Mesendoderm (in vitro differentiated cells): ENCODE data around the gene HOTAIR.
A peak's percentile ranks its signal among the peaks of the same experiment; 100 is the strongest.

Source experiments
- DNase-seq: peaks from one replicate; pipeline ENCODE4 v3.0.0; 2013
- H2AK5ac ChIP-seq: 2 replicates; pipeline ENCODE4 v1.6.1; 2013; ENCODE audit warnings: low read length, inconsistent platforms
- H2BK120ac ChIP-seq: 2 replicates; pipeline ENCODE4 v1.6.1; 2013; ENCODE audit warnings: low read depth, mild to moderate bottlenecking, low read length, moderate library complexity, mixed read lengths
- H2BK15ac ChIP-seq: replicated peaks from 2 replicates; pipeline ENCODE4 v1.6.1; 2013; ENCODE audit warnings: low read depth, mild to moderate bottlenecking, moderate library complexity
- H2BK5ac ChIP-seq: 2 replicates; pipeline ENCODE4 v1.6.1; 2013; ENCODE audit warnings: low read length, inconsistent platforms
- H3K18ac ChIP-seq: 2 replicates; pipeline ENCODE4 v1.6.1; 2013; ENCODE audit warnings: mild to moderate bottlenecking, low read length, mixed read lengths
- H3K23ac ChIP-seq: one replicate; pipeline ENCODE4 v1.6.1; 2013; ENCODE audit warnings: low read length
- H3K27ac ChIP-seq: 2 replicates; pipeline ENCODE4 v1.5.1; 2013; ENCODE audit warnings: low read depth, mild to moderate bottlenecking, inconsistent platforms, low read length, moderate library complexity
- H3K27me3 ChIP-seq: 2 replicates; pipeline ENCODE4 v1.6.1; 2013; ENCODE audit warnings: low read length, control low read depth, mild to moderate bottlenecking, inconsistent platforms; ENCODE audit not compliant: insufficient read depth, poor library complexity
- H3K36me3 ChIP-seq: 2 replicates; pipeline ENCODE4 v1.6.1; 2013; ENCODE audit warnings: low read length, inconsistent platforms; ENCODE audit not compliant: control insufficient read depth, insufficient read depth
- H3K4ac ChIP-seq: one replicate; pipeline ENCODE4 v1.6.1; 2013; ENCODE audit warnings: low read depth, mild to moderate bottlenecking, low read length, moderate library complexity
- H3K4me1 ChIP-seq: 2 replicates; pipeline ENCODE4 v1.6.1; 2013; ENCODE audit warnings: low read depth, low read length, inconsistent platforms; ENCODE audit not compliant: control insufficient read depth
- H3K4me2 ChIP-seq: 2 replicates; pipeline ENCODE4 v1.6.1; 2013; ENCODE audit warnings: low read length
- H3K4me3 ChIP-seq: 2 replicates; pipeline ENCODE4 v1.5.1; 2013; ENCODE audit warnings: mild to moderate bottlenecking, low read length
- H3K56ac ChIP-seq: one replicate; pipeline ENCODE4 v1.6.1; 2013; ENCODE audit warnings: low read length
- H3K79me1 ChIP-seq: 2 replicates; pipeline ENCODE4 v1.6.1; 2013; ENCODE audit warnings: low read length, inconsistent platforms
- H3K79me2 ChIP-seq: 2 replicates; pipeline ENCODE4 v1.6.1; 2013; ENCODE audit warnings: mild to moderate bottlenecking, low read length; ENCODE audit not compliant: control insufficient read depth, insufficient read depth
- H3K9ac ChIP-seq: 2 replicates; pipeline ENCODE4 v1.6.1; 2013; ENCODE audit warnings: low read length, inconsistent platforms
- H4K5ac ChIP-seq: one replicate; pipeline ENCODE4 v1.6.1; 2013; ENCODE audit warnings: low read length
- H4K8ac ChIP-seq: one replicate; pipeline ENCODE4 v1.6.1; 2013; ENCODE audit warnings: low read depth, mild to moderate bottlenecking, control low read depth, low read length, moderate library complexity
- WGBS: extraction: QIAGEN DNeasy Blood & Tissue Kit; methylation state at CpG from one replicate; pipeline ENCODE4 v1.1.7; 2013; ENCODE audit warnings: low lambda C conversion rate, missing lambda C conversion rate; ENCODE audit not compliant: insufficient coverage; ENCODE audit errors: extremely low coverage; 5-methylcytosine and 5-hydroxymethylcytosine counted together

The HOTAIR gene

GRCh38 chr12:53984901-53985691 is 10.3 kb upstream of the HOTAIR start, which contains the start of gene HOXC10:
TSS of gene HOXC10 (plus strand) at chr12:53985146. CDS start at chr12:53985260, 114 bp downstream.
- Histone ChIP-seq H3K56ac (no peak within 1 kb of the TSS), H3K23ac (no peak within 1 kb of the TSS), H3K27ac (no peak within 1 kb of the TSS), H2BK15ac (no peak within 1 kb of the TSS), H3K9ac (no peak within 1 kb of the TSS), H3K4me2 (no peak within 1 kb of the TSS), H3K27me3 (peaks cover 88% of the 10 kb centered on the region), H3K4me1 (no peaks in the 10 kb centered on the region), H2AK5ac (no peak within 1 kb of the TSS), H2BK5ac (no peak within 1 kb of the TSS), H4K8ac (no peak within 1 kb of the TSS), H2BK120ac (no peak within 1 kb of the TSS), H3K36me3 (no peaks in the 10 kb centered on the region), H3K18ac (no peak within 1 kb of the TSS), H3K4me3 (no peak within 1 kb of the TSS), H4K5ac (no peak within 1 kb of the TSS), H3K79me1 (no peaks in the 10 kb centered on the region), H3K4ac (no peak within 1 kb of the TSS), H3K79me2 (no peaks in the 10 kb centered on the region)
- no CpG with 5 or more reads among the region's 55 CpGs for WGBS
- DNase-seq, result peak; percentile 92

GRCh38 chr12:53983950-53984572 is 9.3 kb upstream of the HOTAIR start:
- H3K36me3 ChIP-seq, result no peaks in the 10 kb centered on the region
- no peak overlapping the region for H3K4me3 ChIP-seq
- no peaks in the 10 kb centered on the region for H3K79me1 ChIP-seq
- no peaks in the 10 kb centered on the region for H3K4me1 ChIP-seq
- H3K27ac ChIP-seq, result no peak overlapping the region
- H3K4ac ChIP-seq, result no peak overlapping the region
- no peak overlapping the region for H4K8ac ChIP-seq
- H3K56ac ChIP-seq, result no peak overlapping the region
- no peak overlapping the region for H2BK120ac ChIP-seq
- H3K9ac ChIP-seq, result no peak overlapping the region
- H3K23ac ChIP-seq, result no peak overlapping the region
- no peak overlapping the region for H2BK15ac ChIP-seq
- no peak overlapping the region for H4K5ac ChIP-seq
- no peak overlapping the region for H2AK5ac ChIP-seq
- H3K79me2 ChIP-seq, result no peaks in the 10 kb centered on the region
- DNase-seq, result no peak
- no peak overlapping the region for H3K4me2 ChIP-seq
- H3K27me3 ChIP-seq, result peaks cover 90% of the 10 kb centered on the region
- H2BK5ac ChIP-seq, result no peak overlapping the region
- no peak overlapping the region for H3K18ac ChIP-seq
- no CpG with 5 or more reads among the region's 30 CpGs for WGBS

- Histone ChIP-seq H3K36me3 (no peaks in the 10 kb centered on the region), H3K56ac (no peak overlapping the region), H3K27ac (no peak overlapping the region), H3K79me1 (no peaks in the 10 kb centered on the region), H3K4me1 (no peaks in the 10 kb centered on the region), H4K5ac (no peak overlapping the region), H3K4me2 (no peak overlapping the region), H2AK5ac (no peak overlapping the region), H2BK120ac (no peak overlapping the region), H2BK15ac (no peak overlapping the region), H3K27me3 (peaks cover 90% of the 10 kb centered on the region), H3K9ac (no peak overlapping the region), H3K4ac (no peak overlapping the region), H3K23ac (no peak overlapping the region), H3K18ac (no peak overlapping the region), H3K79me2 (no peaks in the 10 kb centered on the region), H2BK5ac (no peak overlapping the region), H3K4me3 (no peak overlapping the region), H4K8ac (no peak overlapping the region)
- WGBS, result no CpG with 5 or more reads among the region's 17 CpGs
- peak; percentile 18 for DNase-seq
These were observed 8.8 kb upstream of the HOTAIR start for GRCh38 chr12:53983568-53983949.

- Histone ChIP-seq H3K4me3 (no peak overlapping the region), H4K5ac (no peak overlapping the region), H3K27ac (no peak overlapping the region), H2BK5ac (no peak overlapping the region), H2BK120ac (no peak overlapping the region), H2AK5ac (no peak overlapping the region), H3K4me2 (no peak overlapping the region), H3K4ac (no peak overlapping the region), H3K27me3 (peaks cover 88% of the 10 kb centered on the region), H3K36me3 (no peaks in the 10 kb centered on the region), H3K18ac (no peak overlapping the region), H3K79me2 (no peaks in the 10 kb centered on the region), H3K9ac (no peak overlapping the region), H3K56ac (no peak overlapping the region), H4K8ac (no peak overlapping the region), H3K23ac (no peak overlapping the region), H3K79me1 (no peaks in the 10 kb centered on the region), H3K4me1 (no peaks in the 10 kb centered on the region), H2BK15ac (no peak overlapping the region)
- WGBS, result no CpG with 5 or more reads among the region's 26 CpGs
- DNase-seq, result no peak
These were observed 8.2 kb upstream of the HOTAIR start for GRCh38 chr12:53982648-53983567.

GRCh38 chr12:53981634-53982565 is 7.1 kb upstream of the HOTAIR start:
- no peak overlapping the region for H3K18ac ChIP-seq
- no peak overlapping the region for H4K8ac ChIP-seq
- H3K4ac ChIP-seq, result no peak overlapping the region
- no peaks in the 10 kb centered on the region for H3K36me3 ChIP-seq
- H2BK120ac ChIP-seq, result no peak overlapping the region
- H3K56ac ChIP-seq, result no peak overlapping the region
- H4K5ac ChIP-seq, result no peak overlapping the region
- DNase-seq, result no peak
- no peak overlapping the region for H3K27ac ChIP-seq
- H3K9ac ChIP-seq, result no peak overlapping the region
- H2BK5ac ChIP-seq, result no peak overlapping the region
- no CpG with 5 or more reads among the region's 30 CpGs for WGBS
- H2BK15ac ChIP-seq, result no peak overlapping the region
- H3K4me1 ChIP-seq, result no peaks in the 10 kb centered on the region
- H2AK5ac ChIP-seq, result no peak overlapping the region
- no peaks in the 10 kb centered on the region for H3K79me2 ChIP-seq
- no peak overlapping the region for H3K23ac ChIP-seq
- H3K4me3 ChIP-seq, result no peak overlapping the region
- no peaks in the 10 kb centered on the region for H3K79me1 ChIP-seq
- peaks cover 89% of the 10 kb centered on the region for H3K27me3 ChIP-seq
- no peak overlapping the region for H3K4me2 ChIP-seq
